Kidney (tissue), 14 donors: ENCODE results near the gene OSTF1. TPM values are rescaled to one million over a fixed set of nuclear protein-coding genes. Genes with fewer than 3 reads are reported as not detected.

Source experiments
- DNase-seq, 5 donors: peaks; one replicate each; pipeline ENCODE4 v3.0.0-alpha.2; 2013 to 2020
- FAIRE-seq: peaks from 2 replicates; lab custom pipeline; 2012; peaks lifted over from hg19 to GRCh38; lab: Jason Lieb, UNC
- H3K27ac ChIP-seq, 2 donors: one replicate each; pipeline ENCODE4 v1.7.0; 2013; ENCODE audit warnings: low read depth in 2 of 2, low read length in 2 of 2, inconsistent platforms in 1 of 2
- H3K27me3 ChIP-seq: one replicate; pipeline ENCODE4 v1.7.1; 2013; ENCODE audit warnings: low read length, inconsistent platforms; ENCODE audit not compliant: control insufficient read depth, insufficient read depth
- H3K36me3 ChIP-seq, 3 donors: one replicate each; pipeline versions ENCODE4 v1.7.0 to v1.7.1; 2013; ENCODE audit warnings: low read length in 3 of 3, control low read depth in 1 of 3, inconsistent platforms in 1 of 3; ENCODE audit not compliant: insufficient read depth in 3 of 3, control insufficient read depth in 2 of 3
- H3K4me1 ChIP-seq, 3 donors: one replicate each; pipeline versions ENCODE4 v1.7.0 to v1.7.1; 2013; ENCODE audit warnings: low read length in 3 of 3, inconsistent platforms in 1 of 3, low read depth in 1 of 3; ENCODE audit not compliant: control insufficient read depth in 2 of 3, insufficient read depth in 2 of 3
- H3K4me3 ChIP-seq, 3 donors: one replicate each; pipeline versions ENCODE4 v1.7.0 to v1.8.1; 2013; ENCODE audit warnings: low read length in 3 of 3, control low read depth in 1 of 3, inconsistent platforms in 1 of 3
- H3K9ac ChIP-seq, 3 donors: one replicate each; pipeline versions ENCODE4 v1.7.0 to v1.7.1; 2013; ENCODE audit warnings: low read length in 3 of 3, control low read depth in 1 of 3, inconsistent platforms in 1 of 3
- H3K9me3 ChIP-seq, 3 donors: one replicate each; pipeline versions ENCODE4 v1.7.0 to v1.7.1; 2013; ENCODE audit warnings: low read length in 3 of 3, control low read depth in 1 of 3, inconsistent platforms in 1 of 3; ENCODE audit not compliant: control insufficient read depth in 2 of 3, insufficient read depth in 1 of 3
- CTCF ChIP-seq: IDR thresholded peaks from 3 replicates; pipeline ENCODE4 v1.5.1; 2012; ENCODE audit warnings: mild to moderate bottlenecking, moderate library complexity, borderline replicate concordance; ENCODE audit not compliant: insufficient read depth; ENCODE audit errors: extremely low read depth
- intact Hi-C: fragments of 100-400 bp; cut with DNase I; formaldehyde crosslinking; loops from one replicate; pipeline ENCODE4 v1.11.1; 2022
- polyA plus RNA-seq: library from polyadenylated mRNA; stranded (reverse); fragments of 350-450 nt; fragmentation: Illumina TruSeq; extraction: RNeasy Lipid Tissue Mini Kit (QIAGEN cat#74804); gene quantifications from one replicate; pipeline ENCODE4 v1.2.3, GENCODE V29; 2014; ENCODE audit warnings: low read depth, low replicate concordance; ENCODE audit not compliant: insufficient read depth
- total RNA-seq: library from RNA; stranded (reverse); fragmentation: NEBNext Ultra II Directional; extraction: Animal tissue kit (Norgen Biotek cat#: 25700); gene quantifications from one replicate; pipeline ENCODE4 v1.2.1, GENCODE V29; 2021
- donor health status: control.
- donor health status: control.
- donor health status: control.
- donor health status: control.
- donor health status: control.
- donor health status: DM: yes; HTN: yes; CAD: no.
- donor health status: Normal renal cell carcinoma (clear cell type).

OSTF1 gene
- total and polyA plus RNA-seq, 2 donors from 2014 or later = 42.8 to 52.7 TPM

DNA sequence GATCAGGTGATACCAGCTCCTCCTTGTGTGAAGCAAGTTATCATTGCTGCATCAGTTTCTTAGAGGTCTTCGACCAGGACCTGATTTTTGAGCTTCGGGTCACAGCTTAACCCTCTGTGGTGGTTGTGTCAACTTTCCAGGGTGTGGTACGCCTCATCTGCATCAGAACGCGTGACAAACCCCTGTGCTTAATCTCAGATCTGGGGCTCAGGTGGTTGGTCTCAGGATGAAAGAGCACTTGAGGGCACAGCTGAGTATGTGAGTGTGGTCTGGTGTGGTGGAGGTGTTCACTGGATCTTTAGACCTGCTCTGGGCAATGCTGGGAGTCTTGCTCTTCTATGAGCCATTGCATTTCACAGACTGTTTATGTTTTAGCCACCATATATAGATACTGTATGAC is 64.1 kb downstream of the OSTF1 start:
- no peak for TF ChIP-seq CTCF
- DNase-seq = no peak
- Histone ChIP-seq H3K9ac (no peak overlapping the region), H3K36me3 (peaks cover 0 to 3% (median 0%) of the 10 kb centered on the region in 3 donors), H3K4me1 (no peaks in the 10 kb centered on the region), H3K9me3 (no peaks in the 10 kb centered on the region), H3K4me3 (no peak overlapping the region), H3K27ac (no peak overlapping the region), H3K27me3 (no peaks in the 10 kb centered on the region)
- no peak for FAIRE-seq
- intact Hi-C loops = no loop called here

DNA sequence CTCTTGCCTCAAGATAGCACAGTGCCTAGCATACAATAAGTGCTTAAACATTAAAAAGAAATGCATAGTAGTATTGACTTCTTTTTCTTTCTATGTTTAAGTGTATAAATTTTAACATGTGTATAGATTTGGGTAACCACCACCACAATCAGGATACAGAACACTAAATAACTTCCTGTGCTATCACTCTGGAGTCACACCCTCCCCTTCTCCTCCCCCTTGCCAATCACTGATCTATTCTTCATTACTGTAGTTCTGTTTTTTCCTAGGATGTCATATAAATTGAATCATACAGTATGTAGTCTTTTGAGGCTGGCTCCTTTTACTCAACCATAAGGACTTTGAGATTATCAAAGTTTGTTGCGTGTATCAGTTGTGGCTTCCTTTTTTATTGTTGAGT is 68.5 kb downstream of the OSTF1 start:
- DNase-seq = no peak
- Histone ChIP-seq H3K9me3 (no peaks in the 10 kb centered on the region), H3K27me3 (no peaks in the 10 kb centered on the region), H3K4me3 (no peak overlapping the region), H3K36me3 (peaks cover 0 to 3% (median 0%) of the 10 kb centered on the region in 3 donors), H3K4me1 (no peaks in the 10 kb centered on the region), H3K27ac (no peak overlapping the region), H3K9ac (no peak overlapping the region)
- intact Hi-C loops = no loop called here
- TF ChIP-seq CTCF = no peak
- no peak for FAIRE-seq

GRCh38 chr9:75161116-75161857 is 73.0 kb downstream of the OSTF1 start:
- DNase-seq (no peak), FAIRE-seq (no peak)
- Histone ChIP-seq H3K27ac (no peak overlapping the region), H3K4me3 (no peak overlapping the region), H3K9ac (no peak overlapping the region), H3K9me3 (no peaks in the 10 kb centered on the region), H3K36me3 (no peaks in the 10 kb centered on the region), H3K27me3 (no peaks in the 10 kb centered on the region), H3K4me1 (no peaks in the 10 kb centered on the region)
- intact Hi-C loops = no loop called here
- TF ChIP-seq CTCF = no peak

DNA sequence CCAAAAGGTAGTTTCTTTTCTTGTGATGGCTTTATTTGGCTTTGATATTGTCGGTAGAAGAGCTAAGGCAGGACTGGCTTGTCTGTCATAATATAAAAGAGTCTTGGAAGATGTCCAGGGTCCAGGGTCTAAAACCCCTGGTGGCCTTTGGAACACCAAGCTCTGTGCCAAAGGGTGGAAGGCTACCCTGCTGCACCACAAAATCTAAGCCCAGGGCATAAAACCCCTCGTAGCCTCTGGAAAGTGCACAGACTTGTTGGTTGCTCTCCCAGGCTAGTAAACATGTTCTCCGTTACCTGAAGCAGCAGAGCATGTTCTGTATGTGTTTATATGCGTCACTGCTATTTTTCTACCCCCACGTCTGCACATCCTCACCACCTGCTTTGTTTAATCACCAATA is 75.5 kb downstream of the OSTF1 start:
- Histone ChIP-seq H3K36me3 (no peaks in the 10 kb centered on the region), H3K27me3 (no peaks in the 10 kb centered on the region), H3K4me3 (no peak overlapping the region), H3K9me3 (peaks cover 0 to 2% (median 0%) of the 10 kb centered on the region in 3 donors), H3K4me1 (no peaks in the 10 kb centered on the region), H3K27ac (no peak overlapping the region), H3K9ac (no peak overlapping the region)
- FAIRE-seq = no peak
- no peak for DNase-seq
- TF ChIP-seq CTCF = no peak
- intact Hi-C loops = no loop called here
